TTC549 (cell line): Measurements from ENCODE around the gene FBXL17.

Experiments
- FAIRE-seq: peaks from 2 replicates; lab custom pipeline; 2012; peaks lifted over from hg19 to GRCh38; lab: Jason Lieb, UNC

Gene FBXL17

GRCh38 chr5:107858324-107858723 is 523.6 kb downstream of the FBXL17 start:
- FAIRE-seq = no peak

- no peak for FAIRE-seq
These were observed 524.1 kb downstream of the FBXL17 start for GRCh38 chr5:107857785-107858184.

GRCh38 chr5:107855171-107855570 is 526.7 kb downstream of the FBXL17 start:
- FAIRE-seq = no peak

GRCh38 chr5:107853696-107854095 is 528.2 kb downstream of the FBXL17 start:
- FAIRE-seq = no peak

- no peak for FAIRE-seq
These were observed 528.9 kb downstream of the FBXL17 start for GRCh38 chr5:107853031-107853430.

GRCh38 chr5:107849118-107849517 is 532.8 kb downstream of the FBXL17 start:
- no peak for FAIRE-seq

GRCh38 chr5:107840592-107840991 is 541.3 kb downstream of the FBXL17 start:
- FAIRE-seq = no peak

- FAIRE-seq = no peak
These were observed 541.7 kb downstream of the FBXL17 start for GRCh38 chr5:107840161-107840560.

GRCh38 chr5:107835096-107835495 is 546.8 kb downstream of the FBXL17 start:
- FAIRE-seq = no peak

GRCh38 chr5:107832746-107833145 is 549.2 kb downstream of the FBXL17 start:
- no peak for FAIRE-seq

- FAIRE-seq = no peak
These were observed 550.1 kb downstream of the FBXL17 start for GRCh38 chr5:107831612-107832395.

- FAIRE-seq = no peak
These were observed 551.1 kb downstream of the FBXL17 start for GRCh38 chr5:107830750-107831149.

- FAIRE-seq = no peak
These were observed 555.4 kb downstream of the FBXL17 start for GRCh38 chr5:107826311-107827000.

- FAIRE-seq = no peak
These were observed 557.1 kb downstream of the FBXL17 start for GRCh38 chr5:107824821-107825220.

- no peak for FAIRE-seq
These were observed 560.6 kb downstream of the FBXL17 start for GRCh38 chr5:107821288-107821687.

- FAIRE-seq = no peak
These were observed 561.5 kb downstream of the FBXL17 start for GRCh38 chr5:107820429-107820828.

- FAIRE-seq = peak; percentile 45
These were observed 563.9 kb downstream of the FBXL17 start for GRCh38 chr5:107817951-107818350.

GRCh38 chr5:107817436-107817835 is 564.5 kb downstream of the FBXL17 start:
- no peak for FAIRE-seq

GRCh38 chr5:107815109-107815508 is 566.8 kb downstream of the FBXL17 start:
- no peak for FAIRE-seq

- no peak for FAIRE-seq
These were observed 567.6 kb downstream of the FBXL17 start for GRCh38 chr5:107814183-107814827.

- no peak for FAIRE-seq
These were observed 568.3 kb downstream of the FBXL17 start for GRCh38 chr5:107813559-107813958.

- no peak for FAIRE-seq
These were observed 569.2 kb downstream of the FBXL17 start for GRCh38 chr5:107812570-107813141.
